Bone marrow (tissue), 2 donors: Measurements from ENCODE around the gene KIRREL3.

Source experiments
- DNase-seq, 2 donors: peaks; one replicate each; lab custom pipeline; 2025; lab: John Stamatoyannopoulos, UW

Gene KIRREL3

GRCh38 chr11:126634963-126635362, 365.6 kb downstream of the KIRREL3 start:
- DNase-seq: no peak

DNA sequence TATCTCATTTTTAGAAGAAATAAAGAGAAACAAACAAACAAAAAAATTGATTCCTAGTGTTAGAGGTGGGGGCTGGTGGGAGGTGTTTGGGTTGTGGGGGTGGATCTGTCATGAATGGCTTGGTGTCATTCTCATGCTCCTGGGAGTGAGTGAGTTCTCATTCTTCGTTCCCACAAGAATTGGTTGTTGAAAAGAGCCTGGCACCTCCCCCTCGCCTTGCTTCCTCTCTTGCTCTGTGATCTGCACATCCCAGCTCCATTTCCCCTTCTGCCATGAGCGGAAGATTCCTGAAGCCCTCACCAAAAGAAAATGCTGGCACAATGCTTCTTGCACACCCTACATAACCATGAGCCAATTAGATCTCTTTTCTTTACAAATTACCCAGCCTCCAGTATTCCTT, 367.2 kb downstream of the KIRREL3 start:
- no peak for DNase-seq

GRCh38 chr11:126630893-126631798, 369.4 kb downstream of the KIRREL3 start:
- DNase-seq: no peak

DNA sequence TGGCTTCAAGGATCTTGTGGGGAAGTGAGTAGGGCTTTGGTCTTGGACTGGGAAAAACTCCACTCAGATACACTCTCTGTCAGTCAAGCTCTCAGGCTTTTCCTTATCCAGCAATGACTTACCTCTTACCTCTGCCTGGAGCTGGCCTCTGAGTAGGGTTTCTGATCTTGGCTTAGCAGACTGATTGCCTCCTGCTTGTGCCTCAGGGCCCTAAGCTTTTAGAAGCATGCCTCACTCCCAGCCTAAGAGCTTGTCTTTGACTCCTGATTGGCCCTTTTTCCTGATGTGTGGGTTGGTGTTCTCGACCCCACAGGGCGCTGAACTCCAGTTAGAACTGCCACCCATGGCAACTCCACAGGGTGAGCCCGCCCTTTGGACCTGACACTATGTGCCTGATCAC, 370.1 kb downstream of the KIRREL3 start:
- DNase-seq: no peak

GRCh38 chr11:126628790-126629621, 371.6 kb downstream of the KIRREL3 start:
- DNase-seq: no peak

DNA sequence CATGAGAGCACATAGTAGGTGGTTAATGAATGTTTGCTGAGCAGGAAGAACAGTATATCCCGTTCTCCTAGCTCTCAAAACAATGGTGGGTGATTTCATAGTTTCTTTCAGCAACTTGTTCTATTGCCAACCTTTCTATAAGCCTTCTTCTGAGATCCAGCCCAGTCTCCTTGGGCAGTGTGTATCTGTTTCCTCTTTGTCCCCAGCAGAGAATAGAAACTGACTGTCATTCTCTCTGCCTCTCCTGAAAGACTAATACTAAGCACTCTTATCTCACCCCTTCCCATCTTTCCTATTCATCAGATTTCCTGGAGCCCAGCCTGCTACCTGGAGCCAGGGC, 372.1 kb downstream of the KIRREL3 start:
- DNase-seq: no peak

DNA sequence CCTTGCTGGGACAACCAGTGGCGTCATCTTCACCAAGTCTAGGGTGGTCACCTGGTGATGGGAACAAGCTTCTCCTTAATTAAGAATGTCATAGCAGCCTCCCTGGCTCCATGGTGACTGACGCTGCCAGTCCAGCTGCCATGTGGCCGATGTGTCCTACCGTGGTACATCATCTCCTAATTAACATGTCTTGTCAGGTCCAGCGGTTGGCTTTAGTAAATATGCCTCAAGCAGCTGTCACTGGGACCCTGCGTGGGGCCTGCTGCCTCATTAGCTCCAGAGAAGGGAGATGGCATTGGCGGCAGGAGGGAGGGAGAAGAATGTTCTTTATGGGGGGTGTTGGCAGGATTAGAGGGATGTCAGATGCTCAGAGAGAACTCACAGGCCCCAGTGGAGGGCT, 373.1 kb downstream of the KIRREL3 start:
- no peak for DNase-seq

GRCh38 chr11:126624506-126624905, 376.1 kb downstream of the KIRREL3 start:
- no peak for DNase-seq

DNA sequence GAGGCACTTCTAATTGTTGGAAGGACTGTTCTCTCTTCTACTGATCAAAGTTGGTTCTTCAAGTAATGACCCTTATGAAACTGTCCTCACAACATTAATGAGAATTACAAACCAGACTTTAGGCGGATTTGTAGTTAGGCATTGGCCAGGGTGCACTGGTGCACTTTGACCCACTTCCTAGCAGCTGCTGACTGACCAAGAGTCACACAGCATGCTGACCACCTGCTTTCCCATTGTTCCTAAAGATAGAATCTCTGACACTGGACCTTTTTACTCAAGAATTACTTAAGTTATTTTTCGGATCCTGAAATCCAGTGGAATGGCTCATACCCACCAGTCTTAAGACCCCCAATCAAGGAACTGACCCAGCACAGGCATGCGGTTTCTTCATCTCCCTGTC, 381.1 kb downstream of the KIRREL3 start:
- no peak for DNase-seq

- DNase-seq: no peak
These were observed 384.7 kb downstream of the KIRREL3 start for GRCh38 chr11:126615845-126616244.

DNA sequence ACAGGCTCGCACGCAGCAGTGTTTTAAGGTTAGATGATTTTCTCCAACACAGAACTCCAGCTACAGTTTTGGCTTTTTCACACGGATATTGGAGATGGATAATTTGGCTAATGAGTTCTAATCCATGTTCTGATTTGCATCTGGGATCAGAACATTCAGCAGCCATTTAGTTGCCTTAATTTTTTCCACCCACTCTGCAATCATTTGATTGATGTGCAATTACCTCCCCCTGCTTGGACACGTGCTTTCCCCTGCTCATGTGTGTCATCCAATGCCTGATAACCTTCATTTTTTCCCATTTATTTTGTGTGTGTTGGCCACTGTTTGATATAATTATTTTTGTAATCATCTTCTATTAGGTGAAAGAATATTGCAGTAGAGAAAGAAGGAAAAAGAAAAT, 387.3 kb downstream of the KIRREL3 start:
- no peak for DNase-seq

GRCh38 chr11:126612671-126613070, 387.9 kb downstream of the KIRREL3 start:
- DNase-seq: no peak

DNA sequence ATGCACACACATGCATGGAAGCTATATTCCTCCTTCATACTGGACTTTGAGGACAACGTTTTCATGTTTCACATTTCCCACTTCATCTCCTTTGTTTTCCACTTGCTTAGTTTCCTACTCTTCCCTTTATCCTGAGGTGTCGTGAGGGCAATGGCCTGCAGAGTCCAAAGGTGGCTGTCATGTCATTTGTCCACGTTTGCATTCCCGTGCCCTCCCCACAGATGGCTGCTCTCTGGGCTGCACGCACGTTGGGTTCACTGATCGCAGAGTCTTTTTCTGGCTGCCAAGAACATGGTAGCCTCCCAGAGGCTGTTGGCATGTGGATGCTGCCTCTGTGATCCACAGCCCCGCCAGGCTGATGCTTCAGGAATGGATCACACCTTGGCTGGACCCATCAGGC, 389.1 kb downstream of the KIRREL3 start:
- DNase-seq: no peak

- DNase-seq: no peak
These were observed 391.9 kb downstream of the KIRREL3 start for GRCh38 chr11:126608658-126609057.

- no peak for DNase-seq
These were observed 392.6 kb downstream of the KIRREL3 start for GRCh38 chr11:126607776-126608541.

- DNase-seq: no peak
These were observed 393.2 kb downstream of the KIRREL3 start for GRCh38 chr11:126607374-126607773.

- DNase-seq: no peak
These were observed 394.1 kb downstream of the KIRREL3 start for GRCh38 chr11:126606484-126606883.

GRCh38 chr11:126604461-126604860, 396.1 kb downstream of the KIRREL3 start:
- DNase-seq: no peak

- no peak for DNase-seq
These were observed 397.1 kb downstream of the KIRREL3 start for GRCh38 chr11:126603486-126603885.

- DNase-seq: no peak
These were observed 397.6 kb downstream of the KIRREL3 start for GRCh38 chr11:126602993-126603392.

- no peak for DNase-seq
These were observed 398.1 kb downstream of the KIRREL3 start for GRCh38 chr11:126602349-126602940.
